NCI-H1694 treated with DMSO at 0.1 percent for 48 hours (cell line): ENCODE results near the gene ADH5.
A peak's percentile ranks its signal among the peaks of the same experiment; 100 is the strongest.
"Not testable (repeated sequence)": the region's sequence is repeated elsewhere in the genome, so short reads cannot be mapped to it uniquely, and the experiment has no call there.

Source experiments
- DNase-seq: peaks from one replicate; lab custom pipeline; 2025; lab: John Stamatoyannopoulos, UW

ADH5 gene

DNA sequence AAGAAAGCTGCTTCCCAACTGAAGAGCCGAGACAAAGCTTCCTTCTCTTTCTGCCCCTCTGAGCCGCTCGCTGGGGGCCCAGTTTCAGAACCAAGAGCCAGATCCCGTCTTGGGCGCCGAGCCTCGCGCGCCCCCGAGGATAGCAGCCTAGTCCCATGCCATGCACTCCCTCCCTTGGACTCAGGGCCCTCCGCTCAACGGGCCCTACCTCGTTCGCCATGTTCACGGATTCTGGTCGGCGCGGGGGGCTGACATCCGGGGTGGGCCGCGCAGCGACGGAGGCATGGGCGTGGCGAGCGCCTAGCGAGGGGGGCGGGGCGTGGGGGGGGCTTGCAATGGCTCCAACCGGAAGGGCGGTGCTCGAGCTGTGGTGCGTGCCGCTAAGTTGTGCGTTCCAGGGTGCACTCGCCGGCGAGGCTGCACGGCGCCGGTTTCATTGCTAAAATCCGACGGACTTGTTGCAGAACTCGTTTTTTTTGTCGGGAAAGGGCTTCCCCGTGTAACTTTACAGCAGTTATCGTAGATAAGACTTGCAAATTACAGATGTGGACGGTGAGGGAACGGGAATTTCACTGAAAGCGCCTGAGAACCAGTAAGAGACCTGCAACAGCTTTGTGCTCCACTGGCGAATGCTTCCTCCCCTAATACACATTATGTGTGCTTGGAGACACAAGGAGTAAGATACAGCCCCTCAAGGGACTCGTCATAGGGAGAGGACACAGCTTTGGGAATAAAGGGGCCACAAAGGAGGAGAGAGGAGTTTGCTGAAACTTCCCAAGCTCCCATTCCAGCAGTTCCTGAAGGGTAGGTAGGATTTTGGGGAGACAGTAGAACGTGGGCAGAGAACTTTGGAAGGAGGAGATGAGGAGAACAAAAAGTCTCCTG lies at the start of gene ADH5:
TSS of gene ADH5 (minus strand) at position 308 of the 885 bp plus-strand sequence. CDS start at position 220, 88 bp downstream.
- DNase-seq = peak; percentile 60

- DNase-seq = no peak
These were observed 47.7 kb upstream of the ADH5 start for GRCh38 chr4:99136329-99136728.

- no peak for DNase-seq
These were observed 47.1 kb upstream of the ADH5 start for GRCh38 chr4:99135541-99136162.

DNA sequence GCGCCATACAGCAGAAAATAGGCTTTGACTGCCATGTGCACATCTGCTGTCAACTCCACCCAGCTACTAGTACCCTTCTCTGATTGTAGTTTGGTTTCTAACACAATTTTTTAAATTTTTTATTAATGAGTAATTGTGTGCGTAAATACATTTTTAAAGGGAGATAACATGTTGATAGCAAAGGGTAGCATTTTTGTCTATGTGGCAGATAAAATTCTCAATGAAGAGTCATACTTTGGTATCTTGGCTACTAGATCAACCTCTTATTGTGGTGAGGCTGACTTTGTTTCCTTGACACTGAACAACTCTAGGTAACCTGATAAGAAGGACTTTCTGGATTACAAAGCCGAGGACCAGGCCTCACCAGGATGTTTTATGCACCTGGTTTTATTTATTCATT lies 46.0 kb upstream of the ADH5 start:
- no peak for DNase-seq

- DNase-seq = no peak
These were observed 42.8 kb upstream of the ADH5 start for GRCh38 chr4:99131378-99131777.

DNA sequence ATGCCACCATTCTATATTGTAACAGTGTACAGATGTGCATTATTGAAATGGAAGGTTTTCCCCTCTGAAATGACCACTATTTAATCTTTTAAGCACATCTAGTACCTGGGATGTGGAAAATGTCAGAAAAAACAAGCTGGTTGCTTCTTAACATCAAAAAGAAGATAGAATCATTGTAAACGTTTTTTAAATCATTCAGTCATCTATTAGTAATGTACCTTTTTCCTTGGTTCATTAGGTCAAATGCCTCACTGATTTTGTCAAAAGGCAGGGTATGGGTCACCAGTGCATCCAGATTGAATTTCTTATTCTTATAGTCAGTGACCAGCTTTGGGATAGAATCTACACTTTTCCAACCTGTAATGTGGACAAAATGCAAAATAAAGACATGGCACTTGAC lies 37.8 kb upstream of the ADH5 start:
- DNase-seq = no peak

DNA sequence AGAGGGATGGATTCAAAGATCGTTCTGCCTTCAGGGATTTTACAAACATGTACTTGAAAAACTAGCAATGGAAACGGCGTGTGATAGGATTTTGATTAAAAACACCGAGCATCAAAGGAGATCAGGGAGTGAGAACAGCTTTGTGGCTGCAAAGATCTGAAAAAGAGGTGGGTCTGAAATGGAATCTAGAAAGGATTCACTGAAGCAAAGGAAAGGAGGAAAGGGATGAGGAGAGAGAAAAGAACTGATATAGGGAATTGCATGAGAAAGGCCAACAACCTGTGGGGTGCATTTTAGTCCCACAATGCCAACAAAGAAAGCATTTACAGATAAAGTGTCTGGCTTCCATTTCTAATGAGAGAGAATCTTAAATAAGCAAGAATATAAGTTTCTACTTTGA lies 32.4 kb upstream of the ADH5 start:
- DNase-seq = no peak

DNA sequence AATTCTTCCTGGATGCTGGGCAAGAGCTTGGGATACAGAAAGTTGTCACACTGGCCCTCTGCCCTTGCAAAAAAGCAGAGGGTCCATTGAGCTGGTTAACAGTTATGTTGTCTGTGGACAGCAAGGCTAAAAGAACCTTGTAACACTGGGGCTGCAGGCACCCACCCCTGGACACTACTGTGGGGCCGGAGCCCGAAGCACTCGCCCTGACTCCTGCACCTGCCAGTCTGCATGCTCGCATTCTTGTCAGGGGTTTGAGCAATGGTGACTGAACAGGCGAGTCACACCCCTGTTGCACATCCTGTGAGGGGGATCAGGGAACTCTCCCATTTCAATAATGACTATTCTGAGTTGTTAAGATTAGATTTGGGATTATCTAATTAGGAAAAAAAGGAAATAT lies 31.9 kb upstream of the ADH5 start:
- no peak for DNase-seq

DNA sequence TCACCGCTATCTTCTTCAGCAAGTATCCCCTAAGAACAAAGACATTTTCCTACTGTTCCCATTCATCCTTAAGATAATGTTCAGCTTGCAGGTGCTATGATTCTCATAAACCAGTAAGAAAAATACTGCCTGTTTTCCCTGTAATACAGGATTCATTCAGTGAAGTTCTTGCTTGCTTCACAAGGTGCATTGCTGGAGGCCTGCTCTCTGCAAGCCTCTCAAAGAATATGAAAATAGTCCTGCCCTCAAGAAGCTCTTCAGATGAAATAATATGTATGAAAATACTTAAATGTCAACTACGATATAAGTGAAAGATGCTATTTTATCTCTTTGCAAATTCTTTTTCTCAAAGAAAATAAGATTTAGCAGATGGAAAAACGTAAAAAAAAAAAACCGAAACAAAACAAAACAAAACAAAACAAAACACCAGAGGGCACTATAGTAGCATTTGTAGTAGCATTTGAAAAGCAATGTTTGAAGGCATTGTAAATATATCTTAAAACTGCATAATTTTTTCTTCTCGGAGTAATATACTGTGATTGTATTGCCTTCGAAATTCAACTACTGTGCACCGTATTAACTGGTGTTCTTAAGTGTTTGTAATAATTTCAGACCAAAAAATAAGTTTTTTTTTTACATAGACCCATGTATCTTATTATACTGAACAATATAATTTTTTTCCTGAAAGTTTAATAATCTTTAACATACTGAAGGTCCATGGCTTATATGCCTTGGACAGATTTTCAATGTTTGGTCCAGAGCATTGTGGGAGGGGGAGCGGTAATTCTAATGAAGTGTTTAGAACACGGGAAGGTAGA lies 29.5 kb upstream of the ADH5 start:
- peak; percentile 11 for DNase-seq

DNA sequence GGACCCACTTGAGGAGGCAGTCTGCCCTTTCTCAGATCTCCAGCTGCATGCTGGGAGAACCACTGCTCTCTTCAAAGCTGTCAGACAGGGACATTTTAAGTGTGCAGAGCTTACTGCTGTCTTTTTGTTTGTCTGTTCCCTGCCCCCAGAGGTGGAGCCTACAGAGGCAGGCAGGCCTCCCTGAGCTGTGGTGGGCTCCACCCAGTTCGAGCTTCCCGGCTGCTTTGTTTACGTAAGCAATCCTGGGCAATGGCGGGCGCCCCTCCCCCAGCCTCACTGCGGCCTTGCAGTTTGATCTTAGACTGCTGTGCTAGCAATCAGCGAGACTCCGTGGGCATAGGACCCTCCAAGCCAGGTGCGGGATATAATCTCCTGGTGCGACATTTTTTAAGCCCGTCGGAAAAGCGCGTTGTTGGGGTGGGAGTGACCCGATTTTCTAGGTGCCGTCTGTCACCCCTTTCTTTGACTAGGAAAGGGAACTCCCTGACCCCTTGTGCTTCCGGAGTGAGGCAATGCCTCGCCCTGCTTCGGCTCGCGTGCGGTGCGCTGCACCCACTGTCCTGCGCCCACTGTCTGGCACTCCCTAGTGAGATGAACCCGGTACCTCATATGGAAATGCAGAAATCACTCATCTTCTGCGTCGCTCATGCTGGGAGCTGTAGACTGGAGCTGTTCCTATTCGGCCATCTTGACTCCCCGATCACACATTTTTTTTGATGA lies 28.7 kb upstream of the ADH5 start:
- DNase-seq = not testable (repeated sequence)

DNA sequence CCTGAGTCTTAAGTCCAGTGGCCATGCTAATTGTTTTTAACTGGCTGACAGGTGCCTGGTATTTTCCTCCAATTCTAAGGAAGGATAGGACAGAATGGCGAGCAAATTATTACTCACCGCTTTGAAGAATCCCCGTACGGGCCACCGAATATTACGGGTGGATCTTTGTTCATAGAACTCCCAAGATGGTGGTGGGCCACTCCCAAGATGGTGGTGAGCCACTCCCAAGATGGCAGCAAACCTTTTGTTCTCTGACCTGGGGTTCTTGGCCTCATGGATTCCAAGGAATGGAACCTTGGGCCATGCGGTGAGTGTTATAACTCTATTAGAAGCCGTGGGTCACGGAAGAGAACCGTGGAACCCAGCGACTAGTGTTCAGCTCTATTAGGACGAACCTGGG lies 20.7 kb upstream of the ADH5 start:
- not testable (repeated sequence) for DNase-seq

DNA sequence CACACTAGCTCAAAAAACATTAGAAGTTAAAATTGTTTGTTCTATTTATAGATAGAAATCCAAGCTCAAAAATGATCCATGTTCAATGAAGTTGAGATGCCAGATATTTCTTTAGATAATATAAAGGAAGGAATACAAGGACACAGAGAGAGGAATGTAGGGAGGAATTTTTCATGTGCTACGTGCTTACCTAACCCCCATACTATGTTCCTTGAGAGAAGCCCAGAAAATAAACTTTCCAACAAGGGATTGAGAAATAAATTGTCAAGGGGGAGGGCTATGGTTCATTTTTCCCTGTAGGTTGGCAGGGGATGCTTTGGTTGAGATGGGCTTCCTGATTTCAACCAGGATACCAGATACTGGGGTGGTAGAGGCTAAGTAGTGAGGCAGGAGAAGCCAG lies 15.6 kb upstream of the ADH5 start:
- no peak for DNase-seq

GRCh38 chr4:99103166-99103565 lies 14.6 kb upstream of the ADH5 start:
- DNase-seq = no peak

GRCh38 chr4:99102634-99103033 lies 14.0 kb upstream of the ADH5 start:
- DNase-seq = no peak

DNA sequence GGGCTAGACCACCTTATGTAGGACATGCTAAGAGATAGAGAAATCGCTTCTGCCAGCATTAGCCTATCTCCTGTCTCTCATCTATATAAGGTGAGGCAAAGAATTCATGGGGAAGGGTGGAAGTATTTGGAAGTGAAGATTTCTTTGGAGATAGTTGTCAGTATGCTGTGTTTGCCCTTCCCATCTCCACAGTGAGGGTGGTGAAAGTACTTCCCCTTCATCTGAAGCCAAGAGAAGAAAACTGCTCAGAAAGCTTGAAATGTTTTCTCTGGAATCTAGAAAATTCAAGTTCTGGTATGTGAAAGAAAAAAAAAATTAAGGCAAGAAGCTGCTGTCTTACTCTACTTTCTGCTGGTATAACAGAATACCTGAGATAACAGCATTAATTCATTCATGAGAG lies 12.3 kb upstream of the ADH5 start:
- DNase-seq = no peak

GRCh38 chr4:99099814-99100213 lies 11.2 kb upstream of the ADH5 start:
- not testable (repeated sequence) for DNase-seq

DNA sequence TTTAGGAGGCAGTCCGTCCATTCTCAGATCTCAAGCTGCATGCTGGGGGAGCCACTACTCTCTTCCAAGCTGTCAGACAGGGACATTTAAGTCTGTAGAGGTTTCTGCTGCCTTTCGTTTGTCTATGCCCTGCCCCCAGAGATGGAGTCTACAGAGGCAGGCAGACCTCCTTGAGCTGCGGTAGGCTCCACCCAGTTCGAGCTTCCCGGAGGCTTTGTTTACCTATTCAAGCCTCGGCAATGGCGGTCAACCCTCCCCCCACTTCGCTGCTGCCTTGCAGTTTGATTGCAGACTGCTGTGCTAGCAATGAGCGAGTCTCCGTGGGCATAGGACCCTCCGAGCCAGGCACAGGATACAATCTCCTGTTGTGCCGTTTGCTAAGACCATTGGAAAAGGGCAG lies 10.7 kb upstream of the ADH5 start:
- DNase-seq = no peak

GRCh38 chr4:99091841-99092240 lies 3.3 kb upstream of the ADH5 start:
- DNase-seq = not testable (repeated sequence)

DNA sequence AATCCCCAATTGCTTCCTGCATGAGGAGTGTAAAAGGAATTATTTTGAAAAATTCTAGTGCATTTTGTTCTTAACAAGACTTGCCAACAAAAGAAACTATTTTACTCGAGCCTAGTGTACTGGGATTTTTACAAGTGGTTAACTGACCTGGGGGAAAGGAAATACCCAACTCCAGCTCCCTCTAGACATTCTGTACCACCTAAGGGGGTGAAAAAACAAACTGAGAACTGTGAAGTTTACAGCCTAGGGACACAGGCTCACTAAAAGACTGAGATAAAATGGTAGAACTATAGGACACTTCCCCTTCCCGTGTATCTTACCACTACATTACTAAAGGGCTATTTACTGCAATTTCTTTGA lies 2.6 kb upstream of the ADH5 start:
- no peak for DNase-seq

DNA sequence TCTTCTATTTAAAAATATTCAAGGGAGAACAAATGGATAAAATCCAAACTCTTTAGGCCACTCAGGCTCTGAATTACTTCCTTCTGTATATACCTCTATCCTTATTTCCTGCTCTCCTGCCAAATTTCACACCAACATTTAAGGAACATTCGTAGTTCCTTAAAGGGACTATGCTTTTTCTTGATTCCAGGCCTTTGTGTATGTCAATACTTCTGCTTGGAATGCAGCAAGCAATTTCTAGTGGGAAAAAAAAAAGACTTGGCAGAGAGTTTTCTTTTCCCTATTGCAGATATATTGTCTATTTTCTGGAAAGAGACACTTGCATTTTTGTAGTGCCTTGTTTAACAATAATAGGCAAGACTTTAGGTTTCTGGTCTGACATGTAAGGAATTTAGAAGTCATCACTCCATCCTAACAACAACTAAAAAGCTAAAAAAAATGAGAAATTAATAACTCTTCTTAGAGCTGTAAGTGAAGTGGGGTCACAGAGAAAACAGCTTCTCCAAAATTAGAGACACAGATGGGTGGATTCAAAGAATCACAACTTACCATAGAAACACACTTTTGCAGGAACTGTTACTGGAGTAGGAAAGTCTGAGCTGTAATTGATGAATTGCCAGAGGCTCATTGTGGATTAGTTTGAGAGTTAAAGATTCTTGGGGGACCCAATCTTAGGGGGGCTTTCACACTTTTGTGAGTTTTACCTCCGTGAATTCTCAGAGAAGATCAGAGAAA lies 2.1 kb upstream of the ADH5 start:
- DNase-seq = no peak

- DNase-seq = peak; percentile 20
These were observed 552 bp downstream of the ADH5 start for GRCh38 chr4:99088023-99088449.
